ENCODE results near the gene MBP.
"Not testable (repeated sequence)": the region's sequence is repeated elsewhere in the genome, so short reads cannot be mapped to it uniquely, and the experiment has no call there.

Gene MBP

DNA sequence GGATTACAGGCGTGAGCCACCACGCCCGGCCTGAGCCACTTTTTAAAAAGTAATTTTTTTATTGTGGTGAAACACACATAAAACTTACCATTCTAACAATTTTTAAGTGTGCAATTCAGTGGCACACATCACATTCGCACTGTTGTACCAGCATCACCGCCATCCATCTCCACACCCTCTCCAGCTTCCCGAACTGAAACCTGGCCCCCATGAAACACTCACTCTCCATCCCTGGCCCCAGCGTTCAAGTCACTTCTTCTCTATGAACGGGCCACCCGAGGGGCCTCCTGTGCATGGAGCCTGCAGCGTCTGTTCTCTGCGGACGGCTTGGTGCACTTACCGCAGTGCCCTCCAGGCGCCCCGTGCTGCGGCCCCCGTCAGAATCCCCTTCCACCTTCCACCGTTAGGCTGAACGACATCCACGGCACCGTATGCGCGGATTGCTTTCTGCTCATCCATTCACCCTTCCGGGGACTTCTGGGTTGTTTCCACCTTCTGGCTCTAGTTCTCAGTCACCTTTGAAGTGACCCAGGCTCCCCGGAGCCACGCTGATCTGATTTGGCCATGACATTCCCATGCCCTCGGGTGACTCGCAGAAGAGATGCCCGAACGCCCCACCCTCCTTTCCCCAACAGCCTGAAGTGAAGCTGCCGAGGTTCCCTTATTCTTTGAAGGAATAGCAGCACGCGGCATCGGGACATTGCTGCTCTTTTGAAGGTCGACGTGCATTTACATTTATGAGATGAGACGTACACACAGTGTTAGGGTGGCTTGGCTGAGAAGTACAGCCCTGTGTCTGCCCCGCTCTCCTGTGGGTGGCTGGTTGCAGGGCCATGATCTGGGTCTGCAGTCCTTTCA lies 134.4 kb downstream of the MBP start:
- no peak for DNase-seq

DNA sequence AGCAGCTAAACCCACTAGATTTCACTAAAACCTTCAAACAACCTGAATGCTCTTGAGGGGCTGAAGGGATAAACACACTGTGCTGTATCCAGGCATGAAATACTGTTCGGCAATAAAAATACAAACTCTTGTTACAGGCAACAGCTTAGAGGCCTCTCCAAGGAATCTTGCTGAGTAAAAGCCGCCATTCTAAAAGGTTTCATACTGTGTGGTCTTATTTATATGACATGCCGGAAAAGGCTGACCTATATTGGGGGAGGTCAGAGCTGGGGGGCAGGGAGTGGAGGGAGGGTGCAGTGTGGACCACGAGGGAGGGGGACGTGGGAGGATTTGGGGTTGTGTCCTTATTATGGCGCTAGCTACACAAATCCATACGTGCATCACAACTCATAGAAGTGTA lies 136.2 kb downstream of the MBP start:
- no peak for DNase-seq

DNA sequence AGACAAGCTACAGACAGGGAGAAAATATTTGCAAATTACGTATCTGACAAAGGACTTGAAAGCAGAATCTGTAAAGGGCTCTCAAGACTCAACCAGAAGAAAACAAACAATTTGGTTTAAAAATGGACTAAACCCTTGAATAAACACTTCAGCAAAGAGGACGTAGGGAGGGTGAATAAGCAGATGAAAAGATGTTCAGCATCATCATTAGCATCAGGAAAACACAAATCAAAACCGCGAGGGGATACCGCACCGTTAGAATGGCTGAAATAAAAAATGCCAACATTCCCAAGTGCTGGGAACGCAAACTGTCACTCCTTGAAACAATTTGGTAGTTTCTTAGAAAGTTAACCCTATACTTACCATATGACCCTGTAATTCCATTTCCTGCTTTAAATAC lies 136.7 kb downstream of the MBP start:
- DNase-seq = no peak

DNA sequence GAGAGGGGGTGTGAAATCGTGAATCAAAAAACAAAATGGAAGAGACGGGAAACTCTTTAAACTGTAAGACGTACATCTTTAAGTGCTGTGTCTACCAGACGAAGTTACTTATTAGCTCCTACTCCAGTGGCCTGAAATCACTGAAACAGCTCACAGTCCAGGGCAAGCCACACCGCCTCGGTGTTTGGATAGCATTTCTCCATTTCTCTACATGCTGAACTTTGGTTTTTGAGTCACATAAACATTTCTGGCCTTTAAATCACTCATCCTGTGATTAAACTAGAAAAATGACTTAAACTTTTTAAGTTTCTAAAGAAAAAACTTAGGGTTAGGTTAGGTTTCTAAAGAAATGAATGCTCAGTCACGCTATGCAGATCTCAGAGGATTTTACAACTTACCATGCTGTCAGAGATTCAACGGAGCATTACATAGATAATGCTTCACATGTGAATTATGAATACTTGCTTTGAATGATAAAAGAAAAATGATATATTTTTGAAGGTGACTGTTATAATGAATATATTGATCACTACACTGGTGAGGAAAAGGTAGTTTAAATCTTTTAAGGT lies 138.4 kb downstream of the MBP start:
- DNase-seq = no peak

DNA sequence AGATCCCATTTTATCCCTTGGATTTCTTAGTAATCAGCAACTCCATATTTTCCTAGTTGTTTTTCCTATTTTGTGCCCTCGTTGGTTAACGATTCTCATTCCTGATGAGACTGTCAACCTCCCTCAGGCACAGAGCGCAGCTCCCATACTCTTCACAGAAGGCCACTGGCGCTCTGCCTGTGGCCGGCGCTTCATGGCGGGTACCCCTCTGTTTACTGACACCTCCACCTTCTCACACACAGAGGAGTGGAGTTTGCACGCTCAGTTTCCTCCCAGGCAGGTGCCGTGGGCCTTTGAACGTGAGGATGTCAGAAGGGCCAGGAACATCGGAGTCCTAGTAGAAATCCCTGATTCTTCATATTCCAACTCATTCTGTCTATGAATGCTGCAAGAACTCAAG lies 139.0 kb downstream of the MBP start:
- DNase-seq = no peak

DNA sequence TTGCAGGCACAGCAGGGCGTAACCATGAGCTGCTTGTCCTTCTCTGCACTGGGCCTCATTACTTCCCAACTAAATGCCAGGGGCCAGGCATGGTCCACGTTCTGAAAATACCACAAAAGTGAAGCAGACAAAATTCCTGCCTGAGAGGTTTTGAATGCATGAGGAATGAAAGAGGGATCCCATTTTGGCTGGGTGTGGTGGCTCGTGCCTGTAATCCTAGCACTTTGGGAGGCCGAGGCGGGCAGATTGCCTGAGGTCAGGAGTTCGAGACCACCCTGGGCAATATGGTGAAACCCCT lies 139.5 kb downstream of the MBP start:
- DNase-seq = no peak

DNA sequence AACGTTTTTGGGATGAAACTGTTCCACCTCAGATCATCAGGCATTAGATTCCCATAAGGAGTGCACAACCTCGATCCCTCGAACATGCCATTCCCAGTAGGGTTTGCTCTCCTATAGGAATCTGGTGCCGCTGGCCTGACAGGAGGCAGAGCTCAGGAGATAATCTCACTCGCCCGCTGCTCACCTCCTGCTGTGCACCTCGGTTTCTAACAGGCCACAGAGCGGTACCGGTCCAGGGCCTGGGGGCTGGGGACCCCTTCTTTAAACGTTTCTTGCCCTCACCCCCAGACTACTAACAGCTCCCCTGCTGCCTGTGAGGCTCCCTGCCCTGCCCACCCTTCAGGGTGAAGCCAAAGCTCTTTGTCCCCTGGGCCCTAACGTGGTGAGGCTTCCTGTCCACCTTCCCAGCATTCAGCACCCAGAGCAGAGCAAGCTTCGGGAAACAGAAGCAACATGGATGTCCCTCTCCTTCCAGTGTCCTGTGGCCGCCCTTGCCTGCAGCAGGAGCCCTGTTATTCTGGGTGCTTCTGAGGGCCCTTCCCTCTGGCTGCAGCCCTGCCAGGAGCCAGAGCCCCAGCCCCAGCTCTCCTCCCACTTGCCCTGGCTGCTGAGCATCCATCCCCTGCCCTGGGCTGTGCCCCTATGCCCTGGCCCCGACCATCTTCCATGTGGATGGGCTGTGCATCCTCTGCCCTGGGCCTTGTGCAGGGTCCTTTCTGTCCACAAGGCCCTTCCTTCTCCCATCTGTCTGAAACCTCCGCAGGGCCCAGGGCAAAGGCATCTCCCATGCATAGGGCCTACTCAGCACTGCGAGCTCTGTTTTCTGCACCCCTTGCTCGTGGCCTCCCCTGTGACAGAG lies 140.1 kb downstream of the MBP start:
- no peak for DNase-seq

DNA sequence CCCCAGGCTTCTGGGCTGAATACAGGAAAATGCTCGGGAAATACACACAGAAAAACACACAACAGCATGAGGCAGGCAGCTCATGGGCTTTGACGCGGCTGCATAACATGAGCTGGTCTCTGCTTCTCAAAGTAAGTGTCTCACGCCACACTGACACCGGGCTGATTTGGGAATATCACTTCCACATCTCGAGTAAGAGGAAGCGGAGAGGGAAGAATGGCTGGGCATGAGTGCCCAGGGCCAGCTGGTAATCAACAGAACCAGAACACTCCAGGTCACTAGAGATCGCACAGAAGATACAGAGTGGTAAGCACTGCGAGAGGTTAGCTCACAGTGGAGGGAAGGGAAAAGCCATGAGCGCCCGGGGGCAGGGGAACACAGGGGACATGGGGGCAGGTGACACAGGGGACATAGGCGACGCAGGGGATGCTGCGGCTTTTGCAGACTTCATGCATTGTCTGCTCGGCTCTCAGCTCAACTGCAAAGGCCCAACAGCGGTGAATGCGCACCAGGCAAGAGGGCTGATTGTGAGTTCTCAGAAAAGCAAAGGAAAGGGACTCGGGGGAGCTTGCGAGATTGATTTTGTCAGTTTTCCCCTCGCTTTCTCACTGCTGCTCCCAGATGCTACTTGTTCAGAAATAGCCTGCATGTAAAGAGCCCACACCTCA lies 141.4 kb downstream of the MBP start:
- DNase-seq = no peak

DNA sequence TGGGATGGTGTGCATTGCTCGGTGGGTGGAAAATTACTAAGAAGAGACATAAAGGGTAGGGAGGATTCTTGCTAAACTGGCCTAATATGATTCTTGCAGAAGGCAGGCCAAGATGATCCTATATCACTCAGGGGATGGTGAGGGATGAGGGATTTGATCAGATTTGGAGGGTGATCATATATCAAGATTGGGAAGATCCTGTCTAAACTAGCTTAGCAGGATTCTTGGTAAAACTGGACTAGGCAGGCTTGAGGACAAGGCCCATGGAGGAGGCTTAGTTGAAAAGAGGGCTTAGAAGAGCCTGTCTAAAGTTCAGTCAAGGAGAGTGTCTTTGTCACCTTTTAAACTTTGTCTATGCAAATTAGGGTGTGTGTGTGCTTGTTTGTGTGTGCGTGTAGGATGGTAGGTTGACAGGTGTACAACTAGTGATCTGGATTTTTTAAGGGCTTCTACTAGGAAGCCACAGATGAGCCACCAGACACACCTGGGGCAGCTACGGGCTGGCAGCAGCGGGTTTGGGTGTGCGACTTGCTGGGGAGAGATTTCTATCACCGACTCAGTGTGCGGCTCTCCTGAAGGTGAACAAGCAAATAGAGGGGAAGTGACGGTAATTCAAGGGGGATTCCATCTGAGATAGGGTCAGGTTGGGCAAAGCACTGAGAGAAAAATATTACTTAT lies 142.1 kb downstream of the MBP start:
- DNase-seq = not testable (repeated sequence)

DNA sequence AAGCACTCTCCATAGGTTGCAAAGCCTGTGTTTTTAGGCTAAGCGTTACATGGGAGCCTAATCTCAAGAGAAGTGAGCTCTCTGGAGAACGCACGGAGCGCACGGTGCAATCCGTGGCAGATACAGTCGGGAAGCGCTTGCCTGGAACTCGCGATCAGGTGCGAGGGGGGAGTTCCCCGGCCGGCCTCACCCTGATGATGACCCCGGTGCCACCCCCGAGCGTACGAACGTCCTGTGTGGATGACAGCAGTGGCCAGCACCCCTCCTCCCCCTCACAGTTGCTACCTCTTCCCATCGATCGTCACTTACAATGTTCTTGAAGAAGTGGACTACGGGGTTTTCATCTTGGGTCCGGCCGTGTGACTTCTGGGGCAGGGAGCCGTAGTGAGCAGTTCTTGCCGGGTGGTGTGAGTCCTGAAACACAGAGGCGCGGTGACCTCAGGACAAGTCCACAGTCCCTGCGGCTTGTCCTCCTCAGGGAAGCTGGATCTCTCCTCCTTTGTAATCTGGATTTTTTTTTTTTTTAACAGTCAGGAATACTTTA lies 142.9 kb downstream of the MBP start:
- DNase-seq = no peak

DNA sequence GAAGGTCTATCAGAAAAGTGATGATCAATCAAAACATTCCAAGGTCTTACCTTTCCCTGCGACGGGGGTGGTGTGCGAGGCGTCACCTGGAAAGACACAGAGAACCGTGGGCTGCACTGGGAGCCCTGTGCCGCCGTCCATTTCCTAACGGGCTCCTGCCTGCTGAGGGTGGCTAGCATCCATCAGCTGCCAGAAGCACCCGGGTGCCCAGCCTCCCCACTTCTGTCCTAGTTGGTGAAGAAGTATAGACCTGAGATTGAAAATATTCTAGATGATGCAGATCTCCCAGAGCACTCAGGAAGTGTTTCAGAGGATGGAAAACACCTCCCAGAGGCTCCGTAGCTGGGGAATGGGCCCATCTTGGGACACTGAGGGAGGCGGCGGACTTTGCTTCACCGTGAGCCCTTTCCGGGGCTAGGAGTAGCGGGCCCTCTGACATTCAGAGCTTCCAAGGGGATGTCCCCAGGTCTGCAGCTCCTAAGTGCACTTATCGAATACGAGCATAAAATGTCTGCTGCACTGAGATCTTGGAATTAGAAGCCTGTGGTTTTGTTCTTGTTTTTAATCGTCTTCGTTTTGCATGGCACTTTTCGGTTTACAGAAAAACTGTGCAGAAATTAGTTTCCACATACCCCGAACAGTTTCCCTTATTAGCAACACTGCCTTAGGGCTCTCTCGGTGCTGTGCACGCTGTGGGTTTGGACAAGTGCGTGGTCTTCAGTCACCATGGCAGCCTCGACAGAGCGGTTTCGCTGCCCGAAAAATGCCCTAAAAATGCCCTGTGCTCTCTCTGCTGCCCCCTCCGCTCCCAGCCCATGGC lies 143.5 kb downstream of the MBP start:
- DNase-seq = no peak

DNA sequence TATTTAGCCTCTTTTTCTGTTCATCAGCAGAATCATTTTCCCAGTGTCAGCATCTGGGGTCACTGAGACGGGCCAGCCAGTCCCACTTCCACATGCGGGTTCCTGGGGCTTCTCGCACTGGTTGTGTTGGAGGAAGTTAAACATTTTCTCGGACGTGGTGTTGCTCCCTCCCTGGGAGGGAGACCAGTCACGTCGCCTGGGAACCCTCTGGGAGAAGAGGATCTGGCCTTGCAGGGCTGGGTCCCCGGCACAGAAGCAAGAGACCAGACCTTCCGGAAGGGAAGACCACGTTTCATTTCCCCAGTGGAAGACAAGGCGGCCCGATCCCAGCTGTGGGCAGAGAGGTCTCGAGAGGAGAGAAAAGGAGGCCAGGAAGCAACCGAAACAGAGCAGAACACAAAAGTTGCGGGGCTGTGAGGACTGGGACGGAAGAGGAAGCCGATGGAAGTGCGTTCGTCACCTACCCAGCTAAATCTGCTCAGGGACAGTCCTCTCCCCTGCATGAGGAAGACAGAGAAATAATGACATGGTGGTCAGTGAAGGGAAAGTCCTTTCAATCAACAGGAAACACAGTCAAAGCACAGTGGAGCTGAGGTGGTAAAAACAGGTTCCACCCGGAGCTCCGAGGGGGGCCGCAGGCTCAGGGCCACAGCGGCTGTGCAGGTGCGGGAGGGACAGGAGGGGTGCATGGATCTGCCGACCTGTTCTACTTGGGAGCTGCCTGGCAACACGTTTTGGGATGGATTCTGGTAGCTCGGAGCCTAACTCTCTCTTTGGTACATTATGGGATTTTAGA lies 144.4 kb downstream of the MBP start:
- DNase-seq = no peak

DNA sequence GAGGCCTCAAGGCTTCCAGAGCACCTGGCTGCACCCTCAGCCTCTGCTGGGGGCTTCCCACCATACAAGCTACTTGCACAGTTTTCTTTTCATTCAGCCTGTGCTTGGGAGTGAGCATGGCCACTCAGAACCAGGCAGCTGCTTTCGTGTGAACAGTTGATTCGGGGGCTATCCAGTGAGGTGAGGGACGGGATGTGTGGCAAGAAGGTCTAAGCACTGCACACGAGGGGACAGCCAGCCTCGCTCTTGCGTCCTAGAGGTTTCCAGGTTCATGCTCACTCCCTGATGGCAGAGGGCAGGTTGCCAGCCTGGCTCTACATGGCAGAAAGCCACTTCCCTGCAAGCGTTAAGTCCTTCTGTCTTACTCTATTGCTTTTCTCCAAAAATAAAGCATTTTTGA lies 146.2 kb downstream of the MBP start:
- DNase-seq = no peak

DNA sequence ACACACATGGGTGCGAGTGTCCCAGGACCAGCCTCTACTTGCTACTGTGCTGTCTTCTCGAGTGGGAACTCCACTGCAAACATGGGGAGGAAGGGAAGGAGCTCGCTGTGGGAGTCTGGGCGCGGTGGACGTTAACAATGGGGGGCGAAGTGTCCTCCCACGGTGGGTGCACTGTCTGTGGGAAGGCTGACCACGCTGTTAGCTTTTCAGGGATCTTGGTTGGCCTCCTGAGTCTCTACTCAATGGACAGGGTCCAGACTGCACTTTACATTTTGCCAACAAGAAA lies 146.7 kb downstream of the MBP start:
- no peak for DNase-seq

DNA sequence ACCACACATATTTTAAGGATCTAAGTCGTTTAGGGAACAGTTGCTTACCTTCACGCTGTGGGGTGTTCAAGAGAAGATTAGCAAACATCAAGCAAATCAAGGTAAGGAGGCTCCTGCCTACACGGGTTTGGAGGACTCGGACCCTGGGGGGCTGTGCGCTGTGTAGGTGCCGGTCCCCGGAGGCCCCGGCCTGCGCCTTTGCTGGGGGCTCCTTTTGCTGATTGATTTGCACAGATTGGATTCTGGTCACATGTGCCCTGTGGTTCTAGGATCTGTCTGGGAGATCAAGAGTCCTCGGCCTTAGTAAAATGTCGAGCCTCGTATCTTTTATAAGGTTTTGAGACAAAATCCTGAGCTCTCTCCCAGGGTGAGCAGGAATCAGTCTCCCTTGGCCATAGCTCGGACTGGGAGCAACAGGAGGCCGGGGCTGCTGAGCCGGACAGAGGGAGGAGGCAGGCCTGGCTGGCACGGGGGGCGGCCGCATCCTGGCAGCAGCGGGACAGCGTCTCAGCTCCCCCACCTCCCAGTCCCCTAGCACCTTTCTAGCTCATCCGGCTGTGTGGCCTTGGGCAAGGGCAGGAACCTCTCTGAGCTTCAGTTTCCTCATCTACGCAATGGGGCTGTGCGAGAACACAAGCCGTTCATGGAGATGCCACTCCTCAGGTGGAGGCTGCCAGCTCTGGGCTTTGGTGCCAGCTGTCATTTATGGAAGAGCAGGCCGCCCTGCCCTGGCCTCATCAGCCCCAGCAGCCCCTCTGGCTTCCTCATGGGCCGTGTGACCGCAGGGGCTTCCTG lies 147.2 kb downstream of the MBP start:
- no peak for DNase-seq

DNA sequence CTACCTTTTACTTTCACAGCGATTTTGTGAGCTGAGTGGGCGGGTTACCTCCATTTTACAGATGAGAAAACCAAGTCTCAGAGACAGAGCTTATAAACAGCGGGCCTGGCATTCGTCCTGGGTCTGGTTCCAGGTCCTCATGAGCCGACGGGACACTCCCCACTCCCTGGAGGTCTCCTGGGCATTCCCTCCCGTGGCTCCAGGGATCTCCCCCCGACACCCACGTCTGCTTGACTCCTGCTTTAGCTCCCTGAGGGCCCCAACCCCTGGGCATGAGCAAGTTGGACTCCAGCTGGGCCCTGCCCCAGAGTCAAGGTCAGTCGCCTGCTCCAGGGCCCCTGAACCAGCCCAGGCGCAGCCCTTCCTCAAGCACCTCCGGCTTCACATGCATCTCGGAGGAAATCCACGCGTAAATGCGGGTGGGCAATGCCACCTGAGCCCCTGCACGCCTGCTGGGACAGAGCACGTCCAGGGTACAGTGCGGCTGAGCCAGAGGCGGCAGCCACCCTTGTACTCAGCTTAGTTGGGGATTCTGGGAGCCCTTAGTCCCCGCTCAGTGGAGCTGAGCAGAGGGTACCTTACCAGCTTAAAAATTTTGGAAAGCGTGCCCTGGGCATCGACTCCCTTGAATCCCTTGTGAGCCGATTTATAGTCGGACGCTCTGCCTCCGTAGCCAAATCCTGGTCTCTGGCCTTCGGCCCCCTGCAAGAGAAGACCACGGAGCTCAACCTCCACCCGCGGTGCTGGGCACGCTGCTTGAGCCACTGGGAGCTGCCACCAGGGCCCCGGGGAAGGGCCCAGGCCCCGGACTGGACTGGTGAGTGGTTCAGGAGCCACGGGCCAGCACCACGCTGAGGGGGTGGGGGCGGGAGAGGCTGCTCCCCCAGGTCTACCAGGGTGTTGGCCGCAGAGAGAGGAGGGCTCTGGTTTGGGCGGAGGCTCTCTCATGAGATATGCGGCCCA lies 148.1 kb downstream of the MBP start:
- no peak for DNase-seq

DNA sequence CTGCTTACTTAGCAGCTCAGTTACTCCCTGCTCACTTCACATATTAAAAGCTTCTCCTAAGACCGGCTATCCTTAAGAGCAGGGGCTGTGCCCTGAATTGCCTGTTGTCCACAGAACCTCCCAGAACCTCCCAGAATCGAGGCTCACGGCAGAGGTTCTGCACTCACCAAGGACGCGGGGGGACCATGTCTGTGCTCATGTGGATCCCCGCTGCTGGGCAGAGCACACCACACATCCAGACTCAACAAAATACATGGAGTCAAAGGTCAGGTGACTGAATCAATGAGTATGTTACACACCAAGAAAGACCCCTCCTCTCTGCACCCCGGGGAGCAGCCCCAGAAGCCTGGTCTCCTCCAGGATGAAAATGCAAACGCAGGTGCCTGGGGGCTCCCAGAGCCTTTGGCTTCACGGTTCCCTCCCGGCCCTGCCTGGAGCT lies 149.0 kb downstream of the MBP start:
- DNase-seq = no peak

DNA sequence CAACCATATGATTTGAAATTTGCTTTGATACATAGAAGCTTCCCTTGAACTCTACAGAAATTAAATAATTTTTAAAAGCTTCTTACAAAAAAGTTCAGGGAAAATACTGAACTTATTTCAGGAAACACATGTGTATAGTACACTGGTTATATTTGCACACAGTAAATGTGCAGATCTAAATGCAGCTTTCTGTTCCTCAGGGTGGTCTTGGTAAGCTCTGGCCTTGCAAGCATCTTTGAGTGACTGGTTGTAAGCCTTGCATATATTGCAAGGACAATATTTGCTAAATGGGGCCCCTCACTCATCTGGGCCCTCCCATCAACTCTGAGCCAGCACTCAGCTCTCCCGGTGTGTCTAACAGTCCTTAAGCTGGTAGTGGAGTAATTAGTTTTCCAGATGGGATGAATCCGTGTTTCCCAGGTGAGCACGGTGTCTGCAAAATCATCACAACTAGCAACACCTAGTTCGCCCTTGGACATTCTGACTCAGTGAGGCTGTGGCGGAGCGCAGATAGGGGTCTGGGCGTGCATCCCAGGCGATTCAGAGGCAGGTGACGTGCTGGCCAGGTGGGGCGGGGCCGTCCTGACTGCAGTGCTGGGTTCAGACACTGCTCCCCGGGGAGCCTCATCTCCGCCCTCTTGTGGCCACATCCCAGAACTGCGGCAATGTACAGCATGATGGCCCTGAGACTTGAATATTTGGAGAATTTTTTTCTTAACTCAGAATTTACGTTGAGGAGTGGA lies 149.6 kb downstream of the MBP start:
- peak; percentile 82 for DNase-seq

All from hematopoietic multipotent progenitor cell treated with erythropoietin and hydrocortisone succinate and interleukin-3 and kit ligand, for 8 days (in vitro differentiated cells).